Mesenchymal stem cell (in vitro differentiated cells and primary cell): ENCODE measurements around the gene FUCA2. TPM values are rescaled to one million over a fixed set of nuclear protein-coding genes. Genes with fewer than 3 reads are reported as not detected.

Experiments used
- DNase-seq: peaks from one replicate; pipeline ENCODE4 v3.0.0-alpha.2; 2013
- H2AFZ ChIP-seq: one replicate; pipeline ENCODE4 v1.6.1; 2013; ENCODE audit warnings: low read depth, mild to moderate bottlenecking, control low read depth, inconsistent platforms, low read length, moderate library complexity
- H2AK5ac ChIP-seq: 2 replicates; pipeline ENCODE4 v1.6.1; 2013; ENCODE audit warnings: low read length, moderate library complexity, mild to moderate bottlenecking, inconsistent platforms; ENCODE audit not compliant: severe bottlenecking
- H2BK120ac ChIP-seq: one replicate; pipeline ENCODE4 v1.6.1; 2013; ENCODE audit warnings: low read depth, mild to moderate bottlenecking, inconsistent platforms, low read length, moderate library complexity
- H2BK12ac ChIP-seq, 2 experiments: one replicate each; pipeline ENCODE4 v1.6.1; 2013; ENCODE audit warnings: inconsistent platforms in 2 of 2, low read length in 2 of 2, mild to moderate bottlenecking in 2 of 2, moderate library complexity in 2 of 2, control low read depth in 1 of 2
- H2BK15ac ChIP-seq: one replicate; pipeline ENCODE4 v1.6.1; 2013; ENCODE audit warnings: mild to moderate bottlenecking, low read depth, inconsistent platforms; ENCODE audit not compliant: poor library complexity, severe bottlenecking
- H2BK5ac ChIP-seq: 2 replicates; pipeline ENCODE4 v1.6.1; 2013; ENCODE audit warnings: low read depth, mild to moderate bottlenecking, low read length, control low read depth, inconsistent platforms; ENCODE audit not compliant: poor library complexity, severe bottlenecking
- H3K14ac ChIP-seq, 2 experiments: one replicate each; pipeline ENCODE4 v1.6.1; 2013; ENCODE audit warnings: inconsistent platforms in 2 of 2, low read length in 2 of 2, control low read depth in 1 of 2, mild to moderate bottlenecking in 1 of 2, moderate library complexity in 1 of 2
- H3K18ac ChIP-seq, 2 experiments: one replicate each; pipeline ENCODE4 v1.6.1; 2013; ENCODE audit warnings: inconsistent platforms in 2 of 2, low read length in 2 of 2, control low read depth in 1 of 2, low read depth in 1 of 2, mild to moderate bottlenecking in 1 of 2
- H3K23ac ChIP-seq, 2 experiments: one replicate each; pipeline ENCODE4 v1.6.1; 2013; ENCODE audit warnings: inconsistent platforms in 2 of 2, low read length in 2 of 2, mild to moderate bottlenecking in 2 of 2, moderate library complexity in 2 of 2, control low read depth in 1 of 2
- H3K27ac ChIP-seq: 2 replicates; pipeline ENCODE4 v1.5.1; 2013; ENCODE audit warnings: mild to moderate bottlenecking, moderate library complexity, low read length, control low read depth, inconsistent platforms; ENCODE audit not compliant: poor library complexity, severe bottlenecking
- H3K27me3 ChIP-seq, 2 experiments: 2 replicates each; pipeline versions ENCODE4 v1.6.1 to v1.7.0; 2013; ENCODE audit warnings: low read length in 2 of 2, mild to moderate bottlenecking in 2 of 2, moderate library complexity in 2 of 2, control low read depth in 1 of 2, inconsistent platforms in 1 of 2; ENCODE audit not compliant: control insufficient read depth in 1 of 2, insufficient read depth in 1 of 2
- H3K36me3 ChIP-seq, 2 experiments: 2 replicates each; pipeline versions ENCODE4 v1.6.1 to v1.7.0; 2013; ENCODE audit warnings: low read length in 2 of 2, control low read depth in 1 of 2, inconsistent platforms in 1 of 2, low read depth in 1 of 2, mild to moderate bottlenecking in 1 of 2; ENCODE audit not compliant: insufficient read depth in 2 of 2, control insufficient read depth in 1 of 2
- H3K4ac ChIP-seq, 2 experiments: one replicate each; pipeline ENCODE4 v1.6.1; 2013; ENCODE audit warnings: inconsistent platforms in 2 of 2, low read length in 2 of 2, mild to moderate bottlenecking in 2 of 2, moderate library complexity in 2 of 2, control low read depth in 1 of 2, low read depth in 1 of 2
- H3K4me1 ChIP-seq: 2 replicates; pipeline ENCODE4 v1.6.1; 2013; ENCODE audit warnings: low read depth, low read length, control low read depth; ENCODE audit not compliant: control insufficient read depth, insufficient read depth
- H3K4me2 ChIP-seq: 2 replicates; pipeline ENCODE4 v1.6.1; 2013; ENCODE audit warnings: low read length, mild to moderate bottlenecking, inconsistent platforms; ENCODE audit not compliant: poor library complexity, severe bottlenecking
- H3K4me3 ChIP-seq, 2 experiments: 2 replicates each; pipeline versions ENCODE4 v1.5.1 to v1.7.0; 2013; ENCODE audit warnings: low read length in 2 of 2, mild to moderate bottlenecking in 2 of 2, control low read depth in 1 of 2, low read depth in 1 of 2; ENCODE audit not compliant: insufficient read depth in 1 of 2
- H3K79me1 ChIP-seq: replicated peaks from 2 replicates; pipeline ENCODE4 v1.6.1; 2013; ENCODE audit warnings: mild to moderate bottlenecking, control low read depth, low read length, inconsistent platforms; ENCODE audit not compliant: poor library complexity, severe bottlenecking
- H3K9ac ChIP-seq: 2 replicates; pipeline ENCODE4 v1.7.0; 2013; ENCODE audit warnings: mild to moderate bottlenecking, low read length, moderate library complexity
- H3K9me3 ChIP-seq: 2 replicates; pipeline ENCODE4 v1.7.0; 2013; ENCODE audit warnings: mild to moderate bottlenecking, low read length; ENCODE audit not compliant: control insufficient read depth
- H4K8ac ChIP-seq: one replicate; pipeline ENCODE4 v1.6.1; 2013; ENCODE audit warnings: inconsistent platforms, mild to moderate bottlenecking, low read length, moderate library complexity
- H4K91ac ChIP-seq: one replicate; pipeline ENCODE4 v1.6.1; 2013; ENCODE audit warnings: mild to moderate bottlenecking, low read length, inconsistent platforms
- WGBS: methylation state at CpG from one replicate; pipeline ENCODE4 v1.1.7; 2013; ENCODE audit warnings: mixed read lengths; 5-methylcytosine and 5-hydroxymethylcytosine counted together
- polyA plus RNA-seq, 2 experiments: library from polyadenylated mRNA; stranded (reverse); fragments of 200-250 nt; gene quantifications; one replicate each; pipeline ENCODE4 v1.2.3, GENCODE V29; 2013

The FUCA2 gene
- polyA plus RNA-seq (2013, experiment 1 of 2): 108 TPM
- polyA plus RNA-seq (2013, experiment 2 of 2): 117 TPM

DNA sequence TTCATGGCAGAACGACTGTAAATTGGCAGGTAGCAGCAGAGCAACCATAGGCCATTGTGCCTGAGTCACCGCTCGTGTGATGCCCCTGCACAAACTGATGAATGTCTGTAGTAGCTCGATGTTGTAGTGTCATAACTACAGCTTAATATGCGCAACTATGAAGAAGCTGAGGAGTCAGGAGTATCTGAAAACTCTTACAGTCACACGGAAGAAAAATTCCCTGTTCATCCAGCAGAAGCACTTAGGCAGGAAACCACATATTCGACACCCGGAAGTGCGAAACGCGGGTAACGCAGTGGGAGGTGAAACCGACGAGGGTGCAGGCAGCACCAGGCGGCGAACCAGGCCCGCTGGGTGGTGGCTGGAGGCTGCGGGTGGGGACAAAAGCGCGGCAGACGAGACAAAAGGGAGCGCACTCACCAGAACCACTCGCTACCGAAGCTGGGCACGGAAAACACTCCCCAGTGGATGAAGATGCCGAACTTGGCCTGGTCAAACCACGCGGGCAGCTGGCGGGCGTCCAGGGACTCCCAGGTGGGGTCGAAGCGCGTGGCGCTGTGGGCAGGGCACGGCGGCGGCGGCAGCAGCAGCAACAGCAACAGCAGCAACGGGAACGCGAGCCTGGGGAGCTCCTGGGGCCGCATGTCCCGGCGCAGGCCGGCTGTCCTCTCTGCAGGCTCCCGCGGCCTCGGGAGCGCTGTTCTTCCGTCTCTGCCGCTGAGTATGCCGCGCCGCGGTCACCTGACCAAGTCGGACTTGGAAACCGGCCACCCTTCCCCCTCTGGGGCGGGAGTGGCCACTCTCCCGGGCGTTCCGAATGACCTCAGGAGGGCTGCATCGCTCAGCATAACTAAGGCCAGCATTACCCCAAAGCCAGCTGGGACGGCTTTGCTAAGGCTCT is at the start of gene FUCA2:
TSS of gene FUCA2 (minus strand) at position 730 of the 901 bp plus-strand sequence. CDS start at position 644, 86 bp downstream.
- 3% methylated on average over 60 of the region's 63 CpGs for WGBS
- Histone ChIP-seq H3K23ac (peak within 1 kb of the TSS in 1 of 2 experiments; percentile 23), H3K9ac (peak within 1 kb of the TSS; percentile 95), H2BK12ac (peak within 1 kb of the TSS in 1 of 2 experiments; percentile 75), H4K8ac (peak within 1 kb of the TSS; percentile 97), H3K14ac (peak within 1 kb of the TSS in 1 of 2 experiments; percentile 100), H4K91ac (peak within 1 kb of the TSS; percentile 94), H3K4ac (peak within 1 kb of the TSS; percentile 84 to 88), H3K4me2 (peak within 1 kb of the TSS; percentile 72), H2AFZ (peak within 1 kb of the TSS; percentile 99), H3K79me1 (peaks cover 9% of the 10 kb centered on the region), H3K27me3 (no peaks in the 10 kb centered on the region), H3K27ac (peak within 1 kb of the TSS; percentile 39), H2BK5ac (no peak within 1 kb of the TSS), H3K18ac (peak within 1 kb of the TSS; percentile 93 to 99), H3K9me3 (no peaks in the 10 kb centered on the region), H2AK5ac (no peak within 1 kb of the TSS), H3K36me3 (peaks cover 0 to 13% of the 10 kb centered on the region in 2 experiments), H2BK15ac (peak within 1 kb of the TSS; percentile 91), H3K4me1 (peaks cover 12% of the 10 kb centered on the region), H2BK120ac (peak within 1 kb of the TSS; percentile 73), H3K4me3 (peak within 1 kb of the TSS; percentile 76 to 84)
- DNase-seq: peak; percentile 92

- no peak overlapping the region for H4K91ac ChIP-seq
- WGBS: 90% methylated on average over 9 of the region's 9 CpGs
- DNase-seq: no peak
- no peak overlapping the region for H2BK120ac ChIP-seq
- no peak overlapping the region for H2BK5ac ChIP-seq
- no peak overlapping the region for H4K8ac ChIP-seq
- no peak overlapping the region for H2AFZ ChIP-seq
- H3K27me3 ChIP-seq: no peaks in the 10 kb centered on the region
- no peak overlapping the region for H3K23ac ChIP-seq
- no peak overlapping the region for H2BK15ac ChIP-seq
- no peak overlapping the region for H3K14ac ChIP-seq
- no peak overlapping the region for H3K18ac ChIP-seq
- H3K9me3 ChIP-seq: no peaks in the 10 kb centered on the region
- no peak overlapping the region for H2AK5ac ChIP-seq
- no peak overlapping the region for H3K27ac ChIP-seq
- H3K79me1 ChIP-seq: peaks cover 9% of the 10 kb centered on the region
- H3K4me3 ChIP-seq: no peak overlapping the region
- H2BK12ac ChIP-seq: no peak overlapping the region
- H3K4me1 ChIP-seq: peaks cover 2% of the 10 kb centered on the region
- no peak overlapping the region for H3K4me2 ChIP-seq
- H3K9ac ChIP-seq: no peak overlapping the region
- no peaks in the 10 kb centered on the region for H3K36me3 ChIP-seq
- no peak overlapping the region for H3K4ac ChIP-seq
These were observed 49.7 kb upstream of the FUCA2 start for GRCh38 chr6:143561105-143561704.

DNA sequence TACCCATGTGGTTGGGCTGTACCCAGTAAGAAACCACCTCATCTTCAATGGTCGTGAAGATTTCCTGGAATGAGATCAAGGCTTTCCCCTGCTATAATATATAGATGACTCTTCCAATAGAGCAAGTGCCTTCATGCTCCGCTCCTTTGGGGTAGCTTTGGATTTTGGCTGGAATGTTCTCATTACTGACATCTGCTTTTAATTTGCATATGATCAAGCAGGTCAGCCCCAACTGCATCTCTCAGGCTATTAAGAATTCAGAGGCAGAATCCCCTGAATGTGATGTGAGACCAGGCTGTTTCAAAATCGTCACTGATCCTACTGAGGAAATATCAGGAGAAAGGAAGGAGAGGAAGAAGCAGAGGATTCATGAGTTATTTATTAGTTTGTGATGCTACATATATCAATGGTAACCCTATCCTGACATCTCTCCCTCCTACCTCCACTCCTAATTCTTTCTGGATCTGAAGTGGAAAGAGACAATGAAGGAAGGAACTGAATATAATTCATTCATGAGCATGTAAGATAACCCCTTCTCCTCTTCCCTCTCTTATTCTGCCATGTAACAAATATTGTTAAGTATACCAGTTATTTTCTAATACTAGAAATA is 47.6 kb upstream of the FUCA2 start:
- Histone ChIP-seq H3K4me1 (peaks cover 4% of the 10 kb centered on the region), H3K27ac (no peak overlapping the region)
- WGBS: 88% methylated on average over 3 of the region's 3 CpGs

DNA sequence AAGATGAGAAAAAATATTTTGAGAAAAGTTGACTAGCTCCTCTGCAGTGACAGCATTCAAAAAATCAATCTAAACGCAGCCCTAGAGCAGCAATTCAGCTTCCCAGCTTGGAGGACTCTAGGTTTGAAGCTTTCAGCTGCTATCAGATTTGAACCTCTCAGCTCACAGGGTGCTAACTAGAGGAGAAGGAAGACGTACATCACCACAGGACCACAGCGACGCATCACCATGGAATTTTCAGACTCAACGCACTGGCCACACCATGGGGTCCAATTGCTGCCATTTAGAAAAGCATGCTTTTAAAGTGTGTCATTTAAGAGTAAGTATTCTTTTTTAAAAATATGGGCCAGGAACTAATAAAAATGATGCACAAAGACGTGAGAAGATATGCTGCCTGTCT is 45.0 kb upstream of the FUCA2 start:
- no peak overlapping the region for H2AK5ac ChIP-seq
- no peaks in the 10 kb centered on the region for H3K36me3 ChIP-seq
- no peak overlapping the region for H3K4ac ChIP-seq
- peaks cover 4% of the 10 kb centered on the region for H3K4me1 ChIP-seq
- no peak overlapping the region for H2BK12ac ChIP-seq
- H3K9me3 ChIP-seq: no peaks in the 10 kb centered on the region
- H3K9ac ChIP-seq: no peak overlapping the region
- no peaks in the 10 kb centered on the region for H3K27me3 ChIP-seq
- 45% methylated on average over 6 of the region's 6 CpGs for WGBS
- H3K4me3 ChIP-seq: no peak overlapping the region
- no peak overlapping the region for H4K8ac ChIP-seq
- H3K18ac ChIP-seq: no peak overlapping the region
- no peak overlapping the region for H3K23ac ChIP-seq
- peak overlapping the region; percentile 5 for H3K4me2 ChIP-seq
- no peak overlapping the region for H2BK5ac ChIP-seq
- H3K79me1 ChIP-seq: peaks cover 18% of the 10 kb centered on the region
- H2BK120ac ChIP-seq: no peak overlapping the region
- H2AFZ ChIP-seq: no peak overlapping the region
- H3K14ac ChIP-seq: no peak overlapping the region
- peak overlapping the region; percentile 67 for H3K27ac ChIP-seq
- peak; percentile 60 for DNase-seq
- H4K91ac ChIP-seq: no peak overlapping the region
- H2BK15ac ChIP-seq: no peak overlapping the region

More for the DNA sequence above, 47.6 kb upstream of the FUCA2 start:
- no peak overlapping the region for H3K4me3 ChIP-seq
- H2AK5ac ChIP-seq: no peak overlapping the region
- H3K23ac ChIP-seq: no peak overlapping the region
- no peak overlapping the region for H3K18ac ChIP-seq
- H3K27me3 ChIP-seq: no peaks in the 10 kb centered on the region
- no peak overlapping the region for H2BK120ac ChIP-seq
- H2BK12ac ChIP-seq: no peak overlapping the region
- H2BK5ac ChIP-seq: no peak overlapping the region
- H3K36me3 ChIP-seq: no peaks in the 10 kb centered on the region
- peaks cover 9% of the 10 kb centered on the region for H3K79me1 ChIP-seq
- no peak overlapping the region for H4K8ac ChIP-seq
- no peak overlapping the region for H3K4ac ChIP-seq
- H3K9ac ChIP-seq: no peak overlapping the region
- H3K9me3 ChIP-seq: no peaks in the 10 kb centered on the region
- no peak for DNase-seq
- no peak overlapping the region for H2AFZ ChIP-seq
- no peak overlapping the region for H2BK15ac ChIP-seq
- no peak overlapping the region for H3K14ac ChIP-seq
- no peak overlapping the region for H3K4me2 ChIP-seq
- H4K91ac ChIP-seq: no peak overlapping the region
